IMR-90 (cell line): Measurements from ENCODE around the gene HOTAIR.

Experiments used
- BHLHE40 ChIP-seq: fragments of 150-350 bp; IDR thresholded peaks from 2 replicates; pipeline ENCODE4 v1.6.1; 2016; ENCODE audit warnings: mild to moderate bottlenecking, low read depth, low read length
- CEBPB ChIP-seq: IDR thresholded peaks from 2 replicates; pipeline ENCODE4 v1.6.1; 2012; ENCODE audit warnings: low read depth, low read length, improper control_type of control experiment
- CHD1 ChIP-seq: IDR thresholded peaks from 2 replicates; pipeline ENCODE4 v1.6.1; 2012; ENCODE audit warnings: low read depth, low read length, improper control_type of control experiment
- MAFK ChIP-seq: IDR thresholded peaks from 2 replicates; pipeline ENCODE4 v1.6.1; 2012; ENCODE audit warnings: low read depth, low read length, improper control_type of control experiment
- MAZ ChIP-seq: IDR thresholded peaks from 2 replicates; pipeline ENCODE4 v1.6.1; 2012; ENCODE audit warnings: low read depth, mild to moderate bottlenecking, low read length, improper control_type of control experiment, moderate library complexity, borderline replicate concordance
- MXI1 ChIP-seq: IDR thresholded peaks from 2 replicates; pipeline ENCODE4 v1.6.1; 2012; ENCODE audit warnings: low read depth, mild to moderate bottlenecking, low read length, moderate library complexity, borderline replicate concordance
- NFE2L2 ChIP-seq: fragments of 150-350 bp; IDR thresholded peaks from 2 replicates; pipeline ENCODE4 v1.6.1; 2016; ENCODE audit warnings: low read depth, mild to moderate bottlenecking, low read length
- POLR2A ChIP-seq: IDR thresholded peaks from 2 replicates; pipeline ENCODE4 v1.6.1; 2012; ENCODE audit warnings: mild to moderate bottlenecking, low read depth, low read length
- RAD21 ChIP-seq: IDR thresholded peaks from 2 replicates; pipeline ENCODE4 v1.6.1; 2012; ENCODE audit warnings: low read length, improper control_type of control experiment
- RCOR1 ChIP-seq: IDR thresholded peaks from 2 replicates; pipeline ENCODE4 v1.6.1; 2012; ENCODE audit warnings: mild to moderate bottlenecking, low read length, improper control_type of control experiment; ENCODE audit not compliant: insufficient replicate concordance
- RFX5 ChIP-seq: IDR thresholded peaks from 2 replicates; pipeline ENCODE4 v1.8.0; 2012; ENCODE audit warnings: low read depth, mild to moderate bottlenecking, low read length, moderate library complexity
- TF ChIP-seq, protein P1 (sequence below): conservative IDR thresholded peaks from 2 replicates; pipeline ENCODE4 v1.5.1; 2012; ENCODE audit warnings: mild to moderate bottlenecking, low read depth, low read length, improper control_type of control experiment
- TF ChIP-seq, protein P2 (sequence below): fragments of 150-350 bp; IDR thresholded peaks from 2 replicates; pipeline ENCODE4 v1.6.1; 2017; ENCODE audit warnings: mild to moderate bottlenecking, antibody characterized with exemption, low read length, low read depth

DNA sequence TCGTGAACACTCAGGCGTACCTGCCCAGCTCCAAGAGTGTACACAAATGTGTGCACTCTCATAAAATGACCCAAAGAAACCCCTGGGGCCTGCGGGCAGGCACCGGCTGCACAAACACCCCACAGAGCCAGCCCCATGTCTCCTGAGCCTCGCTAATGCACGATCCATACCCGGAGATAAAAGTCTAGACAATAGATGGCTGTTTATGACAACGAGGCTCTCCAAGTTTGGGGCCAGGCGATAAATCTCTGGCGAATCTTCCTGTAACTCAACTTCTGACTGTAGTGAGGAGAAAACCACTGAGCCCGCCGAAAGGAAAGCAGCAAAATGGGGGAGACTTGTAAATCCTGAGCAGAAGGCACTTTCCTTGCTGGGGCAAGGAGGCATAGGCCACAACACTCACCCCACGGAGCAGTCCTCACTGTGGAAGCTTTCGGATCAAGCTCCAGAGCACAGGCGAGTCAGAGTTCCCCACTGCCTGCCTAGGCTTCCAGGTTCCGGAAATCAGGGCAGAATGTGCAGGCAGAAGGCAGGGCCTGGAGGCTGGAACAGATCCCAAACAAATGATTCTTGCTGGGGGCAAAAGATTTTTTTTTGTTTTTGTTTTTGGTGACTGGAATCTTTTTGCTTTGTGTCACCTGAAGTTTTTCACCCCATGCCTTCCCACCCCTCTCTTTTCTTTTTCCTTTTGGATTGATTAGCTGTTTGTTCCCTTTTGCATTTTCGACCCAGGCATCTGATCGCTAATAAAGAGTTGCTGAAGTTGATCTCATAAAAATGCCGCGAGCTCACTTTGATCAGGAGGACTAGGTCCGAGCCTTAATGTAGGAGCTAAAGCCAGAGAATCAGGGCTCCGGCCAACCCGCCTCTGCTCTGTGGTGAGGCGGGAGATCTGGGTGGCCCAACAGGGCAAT, 6.3 kb downstream of the HOTAIR start:
- no peak for TF ChIP-seq POLR2A
- no peak for TF ChIP-seq RAD21
- TF ChIP-seq, protein P1, sequence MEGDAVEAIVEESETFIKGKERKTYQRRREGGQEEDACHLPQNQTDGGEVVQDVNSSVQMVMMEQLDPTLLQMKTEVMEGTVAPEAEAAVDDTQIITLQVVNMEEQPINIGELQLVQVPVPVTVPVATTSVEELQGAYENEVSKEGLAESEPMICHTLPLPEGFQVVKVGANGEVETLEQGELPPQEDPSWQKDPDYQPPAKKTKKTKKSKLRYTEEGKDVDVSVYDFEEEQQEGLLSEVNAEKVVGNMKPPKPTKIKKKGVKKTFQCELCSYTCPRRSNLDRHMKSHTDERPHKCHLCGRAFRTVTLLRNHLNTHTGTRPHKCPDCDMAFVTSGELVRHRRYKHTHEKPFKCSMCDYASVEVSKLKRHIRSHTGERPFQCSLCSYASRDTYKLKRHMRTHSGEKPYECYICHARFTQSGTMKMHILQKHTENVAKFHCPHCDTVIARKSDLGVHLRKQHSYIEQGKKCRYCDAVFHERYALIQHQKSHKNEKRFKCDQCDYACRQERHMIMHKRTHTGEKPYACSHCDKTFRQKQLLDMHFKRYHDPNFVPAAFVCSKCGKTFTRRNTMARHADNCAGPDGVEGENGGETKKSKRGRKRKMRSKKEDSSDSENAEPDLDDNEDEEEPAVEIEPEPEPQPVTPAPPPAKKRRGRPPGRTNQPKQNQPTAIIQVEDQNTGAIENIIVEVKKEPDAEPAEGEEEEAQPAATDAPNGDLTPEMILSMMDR: no peak
- TF ChIP-seq, protein P2, sequence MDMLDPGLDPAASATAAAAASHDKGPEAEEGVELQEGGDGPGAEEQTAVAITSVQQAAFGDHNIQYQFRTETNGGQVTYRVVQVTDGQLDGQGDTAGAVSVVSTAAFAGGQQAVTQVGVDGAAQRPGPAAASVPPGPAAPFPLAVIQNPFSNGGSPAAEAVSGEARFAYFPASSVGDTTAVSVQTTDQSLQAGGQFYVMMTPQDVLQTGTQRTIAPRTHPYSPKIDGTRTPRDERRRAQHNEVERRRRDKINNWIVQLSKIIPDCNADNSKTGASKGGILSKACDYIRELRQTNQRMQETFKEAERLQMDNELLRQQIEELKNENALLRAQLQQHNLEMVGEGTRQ: no peak
- no peak for TF ChIP-seq MAZ
- TF ChIP-seq RFX5: no peak
- no peak for TF ChIP-seq MAFK
- TF ChIP-seq CHD1: no peak
- TF ChIP-seq CEBPB: no peak
- no peak for TF ChIP-seq BHLHE40
- TF ChIP-seq MXI1: no peak
- no peak for TF ChIP-seq NFE2L2
- no peak for TF ChIP-seq RCOR1
